NCI-H128 (cell line): Measurements from ENCODE around the gene CAPN15.
"Not testable (repeated sequence)": the region's sequence is repeated elsewhere in the genome, so short reads cannot be mapped to it uniquely, and the experiment has no call there.

ENCODE experiments used
- DNase-seq: peaks from one replicate; lab custom pipeline; 2025; ENCODE audit not compliant: unreplicated experiment; lab: John Stamatoyannopoulos, UW

CAPN15 gene

DNA sequence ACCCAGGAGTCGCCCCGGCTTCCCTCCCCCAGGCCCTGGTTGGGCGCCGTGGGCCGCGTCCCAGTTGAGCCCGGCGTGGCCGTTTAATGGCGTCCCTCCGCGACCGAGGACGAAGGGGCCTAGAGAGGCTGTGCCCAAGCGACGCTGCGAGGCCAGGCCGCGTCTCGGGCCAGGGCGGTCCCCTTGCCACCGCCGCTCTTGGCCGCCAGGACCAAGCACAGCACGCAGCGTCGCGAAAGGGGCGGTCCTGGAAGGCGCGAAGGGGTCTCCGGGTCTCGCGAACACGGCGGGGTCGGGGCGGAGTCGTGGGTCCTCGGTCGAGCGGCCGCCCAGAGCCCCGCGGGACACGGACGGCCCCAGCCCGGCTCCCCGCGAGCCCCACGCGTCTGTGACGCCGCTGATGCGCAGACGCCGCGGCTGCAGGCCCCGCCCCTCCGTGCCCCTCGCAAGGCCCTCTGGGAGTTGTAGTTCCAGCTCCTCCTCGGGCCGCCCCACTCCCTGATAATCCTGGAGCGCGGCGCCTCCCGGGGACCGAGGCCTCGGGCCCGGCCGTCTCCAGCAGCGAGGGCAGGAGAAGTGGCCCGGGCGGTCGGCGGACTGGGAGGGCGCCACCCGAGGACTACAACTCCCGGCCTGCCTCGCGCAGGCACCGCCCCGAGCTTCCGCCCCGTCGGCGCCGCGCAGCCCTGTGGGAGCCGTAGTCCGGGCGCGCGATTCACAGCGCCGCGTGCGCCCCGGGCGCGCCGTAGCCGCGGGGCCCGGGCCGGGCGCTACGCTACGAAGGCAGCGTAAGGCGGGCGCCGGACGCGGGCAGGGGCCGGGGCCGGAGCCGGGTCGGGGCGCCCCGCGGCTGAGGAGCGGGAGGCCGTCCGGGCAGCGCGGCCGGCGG, at the start of gene CAPN15:
CAPN15 (plus strand) TSS at position 698 of the 889 bp plus-strand sequence. CDS start 19,127 bp downstream, outside the sequence.
- DNase-seq: peak; percentile 83

DNA sequence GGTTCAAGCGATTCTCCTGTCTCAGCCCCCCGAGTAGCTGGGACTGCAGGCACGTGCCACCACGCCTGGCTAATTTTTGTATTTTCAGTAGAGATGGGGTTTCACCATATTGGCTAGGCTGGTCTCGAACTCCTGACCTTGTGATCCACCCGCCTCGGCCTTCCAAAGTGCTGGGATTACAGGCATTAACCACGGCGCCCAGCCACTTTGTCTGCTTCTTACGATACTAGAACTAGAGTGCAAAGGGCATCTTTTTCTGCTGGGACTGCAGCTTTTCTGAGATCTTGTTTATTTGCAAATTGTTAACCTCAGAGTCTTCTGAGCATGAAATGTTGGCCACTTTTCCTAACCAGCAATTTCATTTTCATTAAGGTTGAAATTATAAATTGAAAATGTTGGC, 49.2 kb upstream of the CAPN15 start:
- not testable (repeated sequence) for DNase-seq

DNA sequence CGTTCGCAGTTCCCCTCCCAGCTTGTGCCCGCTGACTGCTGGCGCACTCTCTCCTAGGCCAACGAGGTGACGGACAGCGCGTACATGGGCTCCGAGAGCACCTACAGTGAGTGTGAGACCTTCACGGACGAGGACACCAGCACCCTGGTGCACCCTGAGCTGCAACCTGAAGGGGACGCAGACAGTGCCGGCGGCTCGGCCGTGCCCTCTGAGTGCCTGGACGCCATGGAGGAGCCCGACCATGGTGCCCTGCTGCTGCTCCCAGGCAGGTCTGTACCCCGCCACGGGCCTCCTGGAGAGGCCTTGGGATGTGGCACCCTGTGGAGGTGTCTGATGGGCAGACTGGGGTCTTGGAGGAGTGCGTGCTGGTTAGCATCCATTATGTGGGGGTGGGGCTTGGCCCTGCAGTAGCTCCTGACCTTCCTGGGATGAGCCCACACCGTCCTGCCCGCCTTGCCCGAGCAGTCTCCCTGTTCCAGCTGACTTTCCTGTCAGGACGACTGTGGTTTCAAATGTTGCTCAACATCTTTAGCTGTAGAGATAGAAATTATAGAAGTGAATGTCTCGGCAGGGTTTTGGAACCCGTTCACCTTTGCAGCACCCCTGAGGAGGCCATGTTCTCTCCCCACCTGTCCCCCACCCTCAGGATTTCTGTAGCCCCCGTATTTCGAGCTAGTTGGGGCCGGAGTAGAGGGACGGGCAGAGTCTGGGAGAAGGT, 44.9 kb upstream of the CAPN15 start:
- DNase-seq: no peak

DNA sequence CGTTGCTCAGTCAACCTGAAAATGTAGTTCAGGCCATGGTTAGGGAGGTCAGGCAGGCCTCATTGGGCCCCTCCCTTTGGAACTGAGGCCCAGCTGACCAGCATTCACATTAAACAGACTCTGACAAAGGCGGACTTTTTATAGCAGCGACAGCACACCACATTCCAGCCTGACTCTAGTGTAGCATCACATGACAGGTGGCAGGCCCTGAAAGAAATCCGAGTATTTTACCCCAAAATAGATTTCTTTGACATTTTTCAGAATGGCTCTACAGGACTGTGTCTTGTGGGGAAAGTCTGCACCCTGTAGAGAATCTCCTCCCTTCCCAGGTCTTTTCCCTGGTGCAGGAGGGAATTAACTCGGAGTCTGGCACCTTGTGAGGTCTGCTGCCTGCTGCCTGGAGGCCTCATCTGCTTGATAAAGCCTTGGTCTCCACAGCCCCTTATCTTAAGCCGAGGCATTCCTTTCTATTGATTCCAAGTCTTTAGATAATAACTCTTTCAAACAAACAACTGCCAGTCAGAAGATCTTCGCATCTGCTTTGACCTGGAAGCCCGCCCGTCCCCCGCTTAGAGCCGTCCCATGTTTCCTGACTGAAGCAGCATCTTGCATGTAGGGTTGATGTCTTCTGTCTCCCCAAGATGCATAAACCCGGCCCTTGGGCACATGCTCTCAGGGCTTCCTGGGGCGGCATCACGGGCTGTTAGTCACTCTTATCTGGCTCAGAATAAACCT, 44.0 kb upstream of the CAPN15 start:
- no peak for DNase-seq

DNA sequence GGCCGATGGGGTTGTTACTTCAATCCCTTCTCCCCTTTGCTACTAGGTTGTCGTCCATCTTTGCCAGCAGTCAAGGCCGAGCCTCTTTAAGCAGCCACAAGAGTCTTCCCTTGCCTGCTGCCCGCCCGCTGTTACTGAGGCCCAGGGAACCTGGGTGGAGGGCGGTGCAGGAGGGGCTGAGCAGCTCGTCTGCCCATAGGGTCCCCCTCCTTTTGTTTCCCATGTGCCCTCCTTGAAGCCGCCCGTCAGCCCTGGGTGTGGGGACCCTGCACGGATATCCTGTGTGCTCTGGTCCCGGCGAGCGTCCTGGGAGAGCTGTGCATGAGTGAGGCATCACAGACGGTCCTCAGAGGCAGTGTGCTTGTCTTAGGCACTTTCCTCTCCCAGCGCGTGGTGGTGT, 37.9 kb upstream of the CAPN15 start:
- DNase-seq: no peak

DNA sequence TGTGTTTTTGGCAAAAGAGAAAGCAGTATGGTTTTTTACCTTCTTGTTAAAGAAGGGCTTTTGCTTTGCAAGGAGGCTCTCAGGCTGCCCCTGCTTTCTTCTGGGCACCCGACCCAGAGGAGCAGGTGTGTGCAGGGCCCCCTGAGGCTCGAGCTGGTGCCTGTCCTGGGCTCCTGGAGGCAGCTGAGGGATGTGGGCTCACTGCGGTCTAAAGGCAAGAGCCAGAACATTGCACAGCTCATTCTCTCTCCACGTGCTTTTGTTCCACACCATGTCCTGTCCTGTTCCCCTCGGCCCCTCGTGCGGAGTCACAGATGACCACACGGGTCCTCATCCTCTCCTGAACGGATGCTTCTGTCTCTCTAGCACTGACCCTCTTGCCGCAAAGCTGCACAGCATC, 36.7 kb upstream of the CAPN15 start:
- DNase-seq: no peak

DNA sequence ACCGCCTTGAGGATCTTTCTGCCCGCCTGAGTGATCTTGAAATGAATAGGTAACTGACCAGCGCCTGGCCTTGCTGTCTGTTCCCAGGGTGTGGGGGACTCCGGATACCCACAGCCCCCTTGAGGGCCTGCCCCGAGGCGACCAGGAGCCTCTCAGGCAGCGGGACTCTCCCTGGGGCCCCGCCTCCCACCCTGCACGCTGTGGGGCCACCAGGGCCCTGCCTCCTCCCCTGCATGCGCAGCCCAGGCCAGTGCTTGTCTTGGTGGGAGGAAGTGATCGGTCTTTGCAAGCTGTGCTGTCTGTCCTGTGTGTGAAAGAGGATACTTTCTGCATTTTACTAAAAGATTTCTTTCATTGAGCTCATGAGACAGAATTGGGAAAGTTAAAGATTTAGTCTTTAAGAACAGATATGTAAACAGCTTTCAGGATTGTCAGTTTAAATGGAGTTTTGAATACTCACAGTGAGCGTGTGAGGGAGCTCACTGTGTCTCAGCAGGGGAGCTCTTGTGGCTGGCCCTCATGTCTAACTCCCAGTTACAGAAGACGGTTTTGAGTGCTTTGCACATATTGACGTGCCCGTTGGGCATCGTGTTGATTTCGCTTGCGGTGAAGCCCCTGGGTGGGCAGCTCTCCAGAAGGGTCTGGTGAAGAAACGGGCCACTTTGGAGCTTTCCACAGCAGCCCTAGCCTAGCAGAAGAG, 36.1 kb upstream of the CAPN15 start:
- peak; percentile 27 for DNase-seq

DNA sequence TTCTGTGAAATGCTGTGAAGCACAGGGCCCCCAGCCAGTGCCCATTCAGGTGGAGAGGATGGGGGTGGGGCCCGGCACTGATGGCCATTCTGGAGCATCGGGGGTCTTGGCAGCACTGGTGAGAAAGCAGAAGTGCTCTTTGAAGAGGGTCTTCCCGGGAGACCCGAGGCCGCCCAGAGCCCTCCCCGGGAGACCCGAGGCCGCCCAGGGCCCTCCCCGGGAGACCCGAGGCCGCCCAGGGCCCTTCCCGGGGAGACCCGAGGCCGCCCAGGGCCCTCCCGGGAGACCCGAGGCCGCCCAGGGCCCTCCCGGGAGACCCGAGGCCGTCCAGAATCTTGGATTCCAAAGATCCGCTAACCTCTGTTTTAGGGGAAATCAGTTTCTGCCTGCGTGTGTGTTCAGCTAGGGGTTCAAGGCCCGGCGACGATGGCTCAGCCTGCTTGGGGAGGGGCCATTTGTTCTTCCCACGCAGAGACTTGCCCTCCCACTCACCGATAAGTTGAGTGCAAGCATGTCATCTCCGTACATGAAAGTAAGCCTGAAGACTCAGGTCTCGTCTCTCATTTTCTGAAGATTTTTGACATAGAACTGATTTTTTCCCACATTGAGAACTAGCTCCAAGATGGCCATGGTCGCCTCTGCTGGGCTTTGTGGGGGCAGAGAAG, 35.2 kb upstream of the CAPN15 start:
- DNase-seq: no peak

DNA sequence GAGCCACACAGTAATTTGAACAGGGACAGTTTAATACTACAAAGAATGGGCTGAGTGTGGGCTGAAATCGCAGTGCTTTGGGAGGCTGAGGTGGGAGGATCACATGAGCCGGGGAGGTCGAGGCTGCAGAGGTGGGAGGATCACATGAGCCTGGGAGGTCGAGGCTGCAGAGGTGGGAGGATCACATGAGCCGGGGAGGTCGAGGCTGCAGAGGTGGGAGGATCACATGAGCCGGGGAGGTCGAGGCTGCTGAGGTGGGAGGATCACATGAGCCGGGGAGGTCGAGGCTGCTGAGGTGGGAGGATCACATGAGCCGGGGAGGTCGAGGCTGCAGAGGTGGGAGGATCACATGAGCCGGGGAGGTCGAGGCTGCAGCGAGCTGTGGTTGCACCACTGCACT, 32.8 kb upstream of the CAPN15 start:
- DNase-seq: not testable (repeated sequence)

DNA sequence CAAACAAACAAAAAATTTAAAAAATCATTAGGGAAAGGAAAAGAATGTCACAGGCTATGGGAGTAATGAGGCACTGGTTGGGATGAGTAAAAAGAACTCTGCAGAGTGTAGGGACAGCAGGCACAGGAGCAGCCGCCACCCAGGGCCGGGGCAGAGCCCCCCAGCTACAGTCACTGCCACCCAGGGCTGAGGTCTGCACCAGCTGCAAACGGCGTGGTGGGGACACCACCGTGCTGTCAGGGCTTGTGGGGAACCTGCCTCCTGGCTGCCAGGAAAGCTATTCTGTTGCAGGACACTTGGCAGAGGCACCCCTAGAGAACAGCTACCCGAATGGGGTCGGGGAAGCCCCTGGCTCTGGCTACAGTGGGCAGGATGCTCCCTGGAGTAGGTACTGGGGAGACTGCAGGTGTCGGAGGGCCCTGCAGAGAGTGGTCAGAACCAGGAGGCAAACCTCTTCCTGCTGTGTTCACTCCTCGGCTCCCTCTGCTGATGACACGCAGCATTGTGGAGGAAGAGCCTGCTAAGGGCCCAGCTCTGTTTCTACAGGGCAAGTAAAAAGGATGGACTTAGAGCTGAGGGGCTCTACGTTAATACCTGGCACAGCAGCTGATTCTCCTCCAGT, 32.3 kb upstream of the CAPN15 start:
- no peak for DNase-seq

DNA sequence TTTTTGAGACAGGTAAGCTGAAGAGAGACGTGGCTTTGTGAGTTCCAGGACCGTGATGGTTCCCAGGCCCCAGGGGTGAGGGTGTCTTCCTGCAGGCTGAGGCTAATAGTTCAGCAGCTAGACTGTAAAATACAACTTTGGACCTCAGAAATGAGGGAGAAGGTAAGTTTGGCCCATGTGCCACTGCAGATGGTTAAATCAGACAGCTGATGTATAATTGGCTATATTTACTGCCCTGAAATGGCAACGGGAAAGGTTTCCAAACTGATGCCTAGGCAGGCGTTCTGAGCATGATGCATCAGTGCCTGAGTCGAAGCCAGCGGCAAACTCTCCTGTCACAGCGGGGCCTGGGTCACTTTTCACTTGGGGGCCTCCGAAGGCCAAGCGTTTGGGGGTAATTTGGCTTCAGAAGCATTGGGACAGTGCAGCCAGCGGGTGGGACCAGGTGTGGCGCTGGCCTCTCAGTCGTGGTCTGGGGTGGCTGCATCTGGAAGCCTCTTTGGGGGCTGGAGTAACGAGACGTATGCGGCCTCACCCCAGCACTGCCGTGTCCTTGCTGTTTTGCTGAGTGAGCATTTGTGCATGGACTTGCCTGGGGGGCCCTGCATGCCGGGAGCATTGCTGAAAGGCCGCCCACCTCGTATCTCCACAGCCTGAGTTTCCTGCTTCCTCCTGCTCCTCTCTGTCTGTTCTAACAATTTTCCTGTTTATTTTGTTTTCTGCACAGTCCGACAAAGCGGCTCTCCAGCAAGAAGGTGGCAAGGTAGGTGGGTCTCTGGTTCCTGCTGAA, 31.2 kb upstream of the CAPN15 start:
- no peak for DNase-seq

DNA sequence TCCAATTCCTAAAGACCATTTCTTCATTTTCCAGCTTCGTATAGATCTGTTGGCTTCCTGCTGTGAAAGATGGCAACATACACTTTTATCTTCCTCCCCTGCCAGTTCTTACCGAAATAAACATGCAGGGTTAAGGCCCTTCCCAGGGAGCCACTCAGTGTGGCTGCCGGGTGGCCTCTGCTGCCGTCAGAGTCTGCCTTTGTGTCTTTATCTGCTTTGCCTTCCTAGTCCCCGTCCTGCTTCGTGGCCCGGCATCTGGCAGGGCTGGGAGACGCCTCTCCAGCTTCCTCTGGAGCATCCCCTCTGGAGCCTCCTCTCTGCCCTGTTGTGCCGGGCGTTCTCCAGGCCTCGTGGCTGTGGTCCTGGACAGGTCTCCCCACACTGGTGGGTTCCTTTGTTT, 30.3 kb upstream of the CAPN15 start:
- no peak for DNase-seq

DNA sequence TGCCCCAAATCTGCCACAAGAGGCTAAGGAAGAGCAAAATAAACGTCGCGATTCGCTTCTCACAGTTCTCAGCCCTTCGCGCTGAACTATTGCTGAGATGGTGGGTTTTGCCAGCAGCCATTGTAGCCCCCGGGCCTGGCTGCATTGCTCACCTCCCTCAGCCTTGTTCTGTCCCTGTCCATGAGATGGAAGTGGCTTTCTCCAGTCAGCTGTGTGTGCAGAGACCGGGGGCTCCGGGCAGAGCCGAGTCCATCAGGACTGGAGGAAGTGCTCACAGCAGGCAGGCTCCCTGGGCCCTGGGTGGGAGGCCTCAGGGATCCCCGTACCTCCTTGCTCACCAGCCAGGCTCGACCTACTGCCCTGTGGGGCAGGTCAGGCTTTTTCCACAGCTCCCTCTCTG, 27.6 kb upstream of the CAPN15 start:
- no peak for DNase-seq

DNA sequence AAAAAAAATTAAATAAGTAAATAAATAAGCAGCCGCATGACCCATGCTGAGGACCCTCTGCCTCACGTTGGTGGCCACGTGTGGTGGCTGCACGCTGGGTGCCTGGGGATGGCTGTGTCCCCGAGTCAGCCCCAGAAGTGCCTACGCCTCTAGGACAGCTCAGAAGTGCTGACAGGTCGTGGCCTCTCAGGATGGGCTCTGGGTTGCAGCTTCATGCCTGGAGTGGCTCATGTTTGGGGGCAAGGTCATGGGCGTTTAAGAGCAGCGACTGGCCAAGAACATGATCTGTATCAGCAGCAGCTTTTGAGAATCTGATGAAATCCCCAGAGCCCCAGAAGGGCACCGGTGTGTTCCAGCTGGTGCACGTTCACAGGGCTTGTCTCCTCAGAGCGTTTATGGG, 26.8 kb upstream of the CAPN15 start:
- no peak for DNase-seq

DNA sequence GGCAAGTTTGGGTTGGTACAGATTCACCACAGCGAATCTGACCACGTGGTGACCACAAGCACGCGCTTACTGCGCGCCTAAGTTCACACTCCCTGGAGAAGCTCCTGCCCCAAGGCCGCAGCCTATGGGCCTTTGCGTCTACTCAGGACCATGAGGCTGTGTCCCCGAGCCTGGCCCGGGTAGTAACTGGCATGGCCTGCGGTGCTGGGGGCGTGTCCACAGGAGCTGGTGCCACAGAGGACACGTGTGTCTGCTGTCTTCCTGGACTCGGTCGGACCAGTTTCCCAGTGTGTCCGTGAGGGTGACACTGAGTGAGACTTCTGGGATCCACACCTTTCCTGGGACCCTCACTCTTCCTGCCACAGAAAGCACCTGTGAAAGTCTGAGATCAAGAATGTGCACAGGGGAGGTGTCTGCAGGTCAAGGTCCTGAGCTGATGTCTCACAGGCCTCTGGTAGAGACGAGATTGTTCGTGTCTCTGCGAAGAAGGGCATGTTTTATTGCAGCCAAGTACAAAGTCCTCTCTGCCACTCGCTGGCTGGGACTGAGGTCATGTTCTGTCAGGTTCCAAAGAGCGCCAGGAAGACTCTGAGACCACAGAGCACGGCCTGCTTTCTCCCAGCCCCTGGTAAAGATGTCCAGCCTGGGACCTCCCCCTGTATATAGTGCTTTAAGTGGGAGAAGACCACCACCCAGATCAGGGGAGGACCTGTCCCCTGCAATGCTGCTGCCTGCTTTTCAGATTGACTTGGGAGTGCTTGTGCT, 25.2 kb upstream of the CAPN15 start:
- no peak for DNase-seq

DNA sequence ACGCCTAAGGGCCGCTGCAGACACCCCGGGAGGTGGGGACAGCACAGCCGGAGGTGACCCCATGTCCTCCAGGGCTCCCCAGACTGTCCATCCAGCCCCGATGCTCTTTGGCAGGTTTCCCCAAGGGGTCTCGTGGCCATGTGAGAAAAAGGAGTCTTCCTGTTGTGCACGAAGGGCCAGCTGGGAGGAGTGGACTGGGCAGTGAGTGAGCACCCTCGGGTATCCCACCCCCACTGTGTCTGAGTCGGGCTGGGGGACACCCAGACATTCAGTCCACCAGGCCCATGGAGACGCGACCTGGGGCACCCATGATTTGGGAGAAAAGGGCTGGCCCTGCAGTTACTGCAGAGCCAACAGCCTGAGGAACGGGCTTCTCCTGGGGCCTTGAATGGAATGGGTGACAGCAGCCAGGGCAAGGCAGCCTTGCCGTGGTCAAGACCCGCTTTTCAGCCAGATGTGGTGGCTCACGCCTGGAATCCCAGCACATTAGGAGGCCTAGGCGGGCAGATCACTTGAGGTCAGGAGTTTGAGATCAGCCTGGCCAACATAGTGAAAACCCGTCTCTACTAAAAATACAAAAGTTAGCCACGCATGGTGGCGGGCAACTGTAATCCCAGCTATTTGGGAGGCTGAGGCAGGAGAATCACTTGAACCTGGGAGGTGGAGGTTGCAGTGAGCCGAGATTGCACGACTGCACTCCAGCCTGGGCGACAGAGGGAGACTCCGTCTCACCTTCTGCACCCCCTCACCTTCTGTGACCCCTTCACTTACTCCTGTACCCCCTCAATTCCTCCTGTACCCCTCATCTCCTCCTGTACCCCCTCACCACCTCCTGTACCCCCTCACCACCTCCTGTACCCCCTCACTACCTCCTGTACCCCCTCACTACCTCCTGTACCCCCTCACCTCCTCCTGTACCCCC, 24.1 kb upstream of the CAPN15 start:
- DNase-seq: no peak

DNA sequence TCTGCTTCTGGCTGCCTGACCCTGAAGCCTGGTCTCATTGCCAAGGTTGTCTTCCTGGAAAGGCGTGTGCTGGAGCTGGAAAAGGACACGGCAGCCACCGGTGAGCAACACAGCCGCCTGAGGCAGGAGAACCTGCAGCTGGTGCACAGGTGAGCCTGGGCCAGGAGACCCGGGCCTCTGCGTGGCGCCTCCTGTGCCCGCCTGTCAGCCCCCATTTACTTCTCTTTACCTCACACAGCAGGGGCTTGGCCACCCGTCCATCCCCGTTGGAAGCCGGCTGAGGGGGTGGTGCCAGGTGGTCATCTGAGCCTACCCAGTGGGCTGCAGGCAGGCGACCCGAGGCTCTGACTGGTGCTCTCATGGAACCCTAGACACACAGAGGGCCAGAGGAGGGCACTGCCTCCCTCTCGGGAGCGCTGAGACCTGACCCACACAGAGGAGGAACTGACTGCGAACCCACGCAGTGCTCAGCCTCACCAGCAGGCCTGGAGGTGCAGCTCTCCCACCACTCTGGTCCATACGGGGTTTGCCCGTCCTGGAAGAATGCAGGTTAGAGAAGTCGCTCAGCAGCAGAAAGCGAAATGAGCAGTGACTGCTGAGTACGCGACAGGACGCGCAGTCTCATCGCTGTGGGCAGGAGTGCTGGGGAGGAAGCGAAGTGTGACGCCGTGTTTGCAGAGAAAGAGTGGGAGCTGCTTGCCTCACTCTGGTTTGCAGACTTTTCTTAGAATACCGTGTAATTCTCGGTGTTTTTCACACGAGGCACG, 21.9 kb upstream of the CAPN15 start:
- DNase-seq: no peak
